ENCODE data around the gene HTR3C.
"Not testable (repeated sequence)": the region's sequence is repeated elsewhere in the genome, so short reads cannot be mapped to it uniquely, and the experiment has no call there.

Gene HTR3C, protein sequence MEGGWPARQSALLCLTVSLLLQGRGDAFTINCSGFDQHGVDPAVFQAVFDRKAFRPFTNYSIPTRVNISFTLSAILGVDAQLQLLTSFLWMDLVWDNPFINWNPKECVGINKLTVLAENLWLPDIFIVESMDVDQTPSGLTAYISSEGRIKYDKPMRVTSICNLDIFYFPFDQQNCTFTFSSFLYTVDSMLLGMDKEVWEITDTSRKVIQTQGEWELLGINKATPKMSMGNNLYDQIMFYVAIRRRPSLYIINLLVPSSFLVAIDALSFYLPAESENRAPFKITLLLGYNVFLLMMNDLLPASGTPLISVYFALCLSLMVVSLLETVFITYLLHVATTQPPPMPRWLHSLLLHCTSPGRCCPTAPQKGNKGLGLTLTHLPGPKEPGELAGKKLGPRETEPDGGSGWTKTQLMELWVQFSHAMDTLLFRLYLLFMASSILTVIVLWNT

DNA sequence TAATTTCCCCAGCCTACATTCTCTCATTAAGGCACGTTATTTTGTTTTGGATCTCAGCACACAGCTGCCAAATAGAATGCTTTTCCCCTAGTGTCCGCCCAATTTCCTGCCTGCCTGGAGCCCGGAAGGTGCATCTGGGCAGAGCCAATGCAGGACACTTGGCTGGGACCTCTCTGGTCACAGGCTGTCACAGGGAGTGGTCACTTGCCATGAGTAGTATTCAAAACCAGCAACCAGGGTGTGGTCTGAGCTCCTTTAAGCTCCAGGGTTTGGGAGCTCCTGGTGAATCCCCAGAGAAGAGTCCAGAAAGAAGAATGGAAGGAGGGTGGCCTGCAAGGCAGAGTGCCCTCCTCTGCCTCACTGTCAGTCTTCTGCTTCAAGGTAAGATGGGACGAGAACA, at the start of gene HTR3C:
TSS of gene HTR3C (plus strand) at position 281 of the 400 bp plus-strand sequence. CDS start at position 315, 34 bp downstream.
- no peak within 1 kb of the TSS for H3K4me3 ChIP-seq (ENCODE audit: low read depth, low read length)
- no peak for DNase-seq (ENCODE audit: low read depth)
- TF ChIP-seq, protein P1, sequence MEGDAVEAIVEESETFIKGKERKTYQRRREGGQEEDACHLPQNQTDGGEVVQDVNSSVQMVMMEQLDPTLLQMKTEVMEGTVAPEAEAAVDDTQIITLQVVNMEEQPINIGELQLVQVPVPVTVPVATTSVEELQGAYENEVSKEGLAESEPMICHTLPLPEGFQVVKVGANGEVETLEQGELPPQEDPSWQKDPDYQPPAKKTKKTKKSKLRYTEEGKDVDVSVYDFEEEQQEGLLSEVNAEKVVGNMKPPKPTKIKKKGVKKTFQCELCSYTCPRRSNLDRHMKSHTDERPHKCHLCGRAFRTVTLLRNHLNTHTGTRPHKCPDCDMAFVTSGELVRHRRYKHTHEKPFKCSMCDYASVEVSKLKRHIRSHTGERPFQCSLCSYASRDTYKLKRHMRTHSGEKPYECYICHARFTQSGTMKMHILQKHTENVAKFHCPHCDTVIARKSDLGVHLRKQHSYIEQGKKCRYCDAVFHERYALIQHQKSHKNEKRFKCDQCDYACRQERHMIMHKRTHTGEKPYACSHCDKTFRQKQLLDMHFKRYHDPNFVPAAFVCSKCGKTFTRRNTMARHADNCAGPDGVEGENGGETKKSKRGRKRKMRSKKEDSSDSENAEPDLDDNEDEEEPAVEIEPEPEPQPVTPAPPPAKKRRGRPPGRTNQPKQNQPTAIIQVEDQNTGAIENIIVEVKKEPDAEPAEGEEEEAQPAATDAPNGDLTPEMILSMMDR (IDR thresholded peaks at IDR 0.05; ENCODE audit: low read depth, low read length, missing control alignments) = no peak

DNA sequence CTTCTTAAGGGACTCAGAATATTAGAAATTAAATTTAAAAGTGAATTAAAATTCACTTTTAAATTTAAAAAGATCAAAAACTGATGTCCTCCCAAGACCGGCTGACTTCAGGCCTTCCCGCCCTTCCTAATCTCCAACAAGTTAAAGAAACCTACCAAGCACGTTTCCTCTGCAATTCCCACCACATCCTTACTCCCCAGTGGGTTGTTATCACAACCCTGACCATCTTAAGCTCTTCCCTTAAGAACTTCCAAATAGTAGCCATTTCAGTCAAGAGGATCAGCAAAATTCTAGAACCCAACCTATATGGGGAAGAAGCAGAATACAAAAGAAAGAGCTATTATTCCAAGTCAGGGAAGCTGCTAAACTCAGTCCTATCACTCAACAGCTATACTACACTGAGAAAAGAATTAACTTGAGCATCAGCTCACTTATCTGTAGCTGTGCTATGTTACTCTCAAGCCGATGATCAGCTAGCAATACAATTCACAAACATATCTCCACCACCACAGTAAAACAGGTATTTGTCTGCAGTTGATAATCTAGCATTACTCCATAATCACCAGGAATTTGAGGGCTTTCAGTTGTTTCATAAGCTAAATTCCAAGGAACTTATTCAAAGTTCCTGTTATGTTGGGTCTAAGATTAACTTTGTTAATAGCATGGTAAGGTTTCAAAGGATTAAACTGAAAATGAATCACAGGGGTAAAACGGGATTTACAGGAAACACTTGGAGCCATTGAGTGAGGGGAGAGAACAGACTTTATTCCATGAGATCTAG, 49.5 kb upstream of the HTR3C start:
- TF ChIP-seq, protein P1 (IDR thresholded peaks at IDR 0.05; ENCODE audit: low read depth, low read length, missing control alignments) = no peak
- DNase-seq (ENCODE audit: low read depth) = no peak
- H3K4me3 ChIP-seq (ENCODE audit: low read depth, low read length) = no peak overlapping the region

DNA sequence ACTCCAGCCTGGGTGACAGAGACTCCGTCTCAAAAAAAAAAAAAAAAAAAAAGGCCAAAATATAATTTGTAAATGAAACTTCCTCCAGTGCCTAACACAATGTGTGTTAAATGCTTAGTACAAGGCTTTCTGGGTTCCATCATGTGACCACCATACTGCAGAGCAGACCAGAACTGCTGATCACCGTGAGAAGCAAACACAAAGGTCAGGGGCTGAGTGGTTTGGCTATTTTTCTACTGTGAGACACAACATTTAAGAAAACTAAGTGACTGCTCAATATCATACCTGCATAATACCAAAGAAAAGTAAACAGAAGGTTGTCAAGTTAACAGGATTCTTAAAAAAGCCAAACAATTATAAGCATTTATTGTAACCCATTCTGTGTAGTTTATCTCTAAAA, 48.4 kb upstream of the HTR3C start:
- TF ChIP-seq, protein P1 (IDR thresholded peaks at IDR 0.05; ENCODE audit: low read depth, low read length, missing control alignments) = no peak
- no peak overlapping the region for H3K4me3 ChIP-seq (ENCODE audit: low read depth, low read length)
- DNase-seq (ENCODE audit: low read depth) = no peak

DNA sequence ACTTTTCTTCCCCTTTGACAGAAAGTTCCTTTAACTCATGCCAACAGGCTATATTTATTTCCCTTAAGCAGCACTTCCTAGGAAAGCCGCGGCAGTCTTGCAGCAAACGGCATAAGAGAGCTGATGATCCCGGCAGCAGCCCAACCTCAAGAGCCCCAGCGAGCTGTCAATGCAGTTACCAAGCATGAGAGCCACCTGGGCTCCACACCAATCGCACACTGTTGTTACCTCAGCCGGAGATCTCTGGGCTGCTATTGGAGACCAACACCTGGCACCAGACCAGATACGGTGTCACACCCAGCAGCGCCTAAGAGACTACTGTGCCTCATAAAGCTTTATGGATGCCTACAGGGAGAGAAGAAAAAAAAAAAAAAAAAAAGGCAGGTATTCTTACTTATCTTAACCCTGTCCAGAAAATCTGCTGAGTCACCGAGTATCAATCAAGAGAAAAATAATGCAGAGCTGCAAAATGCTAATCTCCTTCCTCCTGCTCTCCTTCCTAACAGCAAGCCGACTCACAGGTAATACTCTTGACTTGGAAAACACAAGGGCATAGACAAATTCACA, 46.8 kb upstream of the HTR3C start:
- TF ChIP-seq, protein P1 (IDR thresholded peaks at IDR 0.05; ENCODE audit: low read depth, low read length, missing control alignments) = no peak
- no peak for DNase-seq (ENCODE audit: low read depth)
- H3K4me3 ChIP-seq (ENCODE audit: low read depth, low read length) = no peak overlapping the region

DNA sequence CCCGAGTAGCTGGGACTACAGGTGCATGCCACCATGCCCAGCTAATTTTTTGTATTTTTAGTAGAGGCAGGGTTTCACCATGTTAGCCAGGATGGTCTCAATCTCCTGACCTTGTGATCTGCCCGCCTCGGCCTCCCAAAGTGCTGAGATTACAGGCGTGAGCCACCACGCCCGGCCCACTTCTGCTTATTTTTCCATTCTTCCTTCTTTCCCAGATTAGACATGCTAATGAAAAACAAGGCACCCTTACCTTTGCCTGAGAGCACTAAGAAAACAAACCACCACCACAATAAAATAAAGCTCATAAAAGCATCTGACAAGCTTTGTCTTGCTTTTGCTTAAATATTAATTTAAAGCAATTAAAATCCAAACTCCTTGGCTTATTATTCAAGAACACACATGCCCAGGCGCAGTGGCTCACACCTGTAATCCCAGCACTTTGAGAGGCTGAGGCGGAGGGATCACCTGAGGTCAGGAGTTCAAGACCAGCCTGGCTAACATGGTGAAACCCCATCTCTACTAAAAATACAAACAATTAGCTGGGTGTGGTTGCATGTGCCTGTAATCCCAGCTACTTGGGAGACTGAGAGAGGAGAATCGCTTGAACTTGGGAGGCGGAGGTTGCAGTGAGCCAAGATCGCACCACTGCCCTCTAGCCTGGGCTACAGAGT, 45.6 kb upstream of the HTR3C start:
- not testable (repeated sequence) for H3K4me3 ChIP-seq (ENCODE audit: low read depth, low read length); DNase-seq (ENCODE audit: low read depth)

DNA sequence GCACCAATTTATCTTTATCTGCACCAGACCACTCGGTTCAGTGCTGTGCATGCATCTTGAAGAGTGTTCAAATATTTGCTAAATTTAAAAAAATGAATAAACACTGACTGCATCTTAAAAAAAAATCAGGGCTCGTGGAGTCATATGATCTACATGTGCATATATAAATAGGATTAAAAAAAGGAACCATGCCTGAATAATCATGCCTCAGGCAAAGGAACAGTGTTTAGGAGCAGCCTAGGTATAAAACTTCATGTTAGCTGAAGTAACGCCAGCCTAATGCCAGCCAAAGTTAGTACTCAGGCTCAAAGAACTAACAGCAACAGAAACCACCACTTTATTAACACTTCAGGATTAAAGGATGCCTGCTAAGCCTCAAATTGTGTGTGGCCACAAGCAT, 44.7 kb upstream of the HTR3C start:
- no peak overlapping the region for H3K4me3 ChIP-seq (ENCODE audit: low read depth, low read length)

More for the DNA sequence above, 44.7 kb upstream of the HTR3C start:
- TF ChIP-seq, protein P1 (IDR thresholded peaks at IDR 0.05; ENCODE audit: low read depth, low read length, missing control alignments) = no peak
- DNase-seq (ENCODE audit: low read depth) = no peak
